ENCODE data around the gene PTPN7. TPM values are rescaled to one million over a fixed set of nuclear protein-coding genes. Genes with fewer than 3 reads are reported as not detected.
A peak's percentile ranks its signal among the peaks of the same experiment; 100 is the strongest.
"Not testable (repeated sequence)": the region's sequence is repeated elsewhere in the genome, so short reads cannot be mapped to it uniquely, and the experiment has no call there.

Gene PTPN7
- total RNA-seq, 1 experiment from 2014 or later = 2.2 TPM

DNA sequence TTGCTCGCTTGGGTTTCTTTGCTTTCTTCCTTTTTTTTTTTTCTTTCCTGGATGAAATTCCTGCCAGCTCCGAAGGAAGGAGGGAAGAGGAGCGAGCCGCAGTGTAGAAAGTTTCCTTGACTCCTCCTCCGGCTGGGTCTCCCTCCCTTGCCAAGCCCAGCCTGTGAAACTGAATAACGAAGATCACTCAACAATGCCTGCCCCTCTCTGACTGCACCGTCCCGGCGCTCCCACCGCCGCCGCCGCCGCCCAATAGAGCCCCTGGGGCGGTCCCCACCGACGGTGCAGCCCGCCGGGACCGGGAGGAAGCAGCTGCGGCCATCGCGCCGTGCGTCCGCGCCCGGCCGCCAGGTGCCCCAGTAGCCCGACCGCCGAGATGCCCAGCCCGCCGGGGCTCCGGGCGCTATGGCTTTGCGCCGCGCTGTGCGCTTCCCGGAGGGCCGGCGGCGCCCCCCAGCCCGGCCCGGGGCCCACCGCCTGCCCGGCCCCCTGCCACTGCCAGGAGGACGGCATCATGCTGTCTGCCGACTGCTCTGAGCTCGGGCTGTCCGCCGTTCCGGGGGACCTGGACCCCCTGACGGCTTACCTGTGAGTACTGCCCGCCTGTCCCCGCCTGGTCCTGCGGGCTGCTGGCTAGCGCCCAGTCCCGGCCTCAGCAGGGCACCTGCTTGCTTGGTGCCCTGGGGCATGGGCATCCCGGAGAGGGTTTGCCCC, 33.4 kb upstream of the PTPN7 start, which contains the start of gene LGR6:
Gene LGR6 (plus strand): TSS at position 186 of the 714 bp plus-strand sequence. CDS start 191 bp downstream, at position 377.
- ChIA-PET POLR2A (ENCODE audit: low non-redundant PET) (no interaction called here), CTCF (interaction anchor here (0.5 to 1.6 kb wide), 6 partner anchors 8 to 163 kb away, joined by 3 to 7 read pairs (median 4); no protein-coding TSS in a partner anchor)
- Histone ChIP-seq H3K27me3 (replicated peaks; ENCODE audit: insufficient read depth, low read depth, low read length, poor library complexity) (peaks cover 39% of the 10 kb centered on the region), H3K27ac (ENCODE audit: low read depth, low read length, poor library complexity, severe bottlenecking) (no peak within 1 kb of the TSS), H3K36me3 (ENCODE audit: insufficient read depth, low read length, poor library complexity, severe bottlenecking) (no peaks in the 10 kb centered on the region), H3K4me1 (ENCODE audit: insufficient read depth, low read length, poor library complexity, severe bottlenecking) (no peaks in the 10 kb centered on the region), H3K4me3 (ENCODE audit: low read depth, low read length, poor library complexity, severe bottlenecking) (no peak within 1 kb of the TSS), H3K9me3 (ENCODE audit: low read depth, low read length, poor library complexity, severe bottlenecking) (no peaks in the 10 kb centered on the region)
- BruUV-seq (replicated peaks) = no TSS peak
- TF ChIP-seq EZH2 (IDR thresholded peaks at IDR 0.05; ENCODE audit: borderline replicate concordance, low read depth, low read length, poor library complexity, severe bottlenecking) = peak; percentile 89
- TF ChIP-seq, protein P1, sequence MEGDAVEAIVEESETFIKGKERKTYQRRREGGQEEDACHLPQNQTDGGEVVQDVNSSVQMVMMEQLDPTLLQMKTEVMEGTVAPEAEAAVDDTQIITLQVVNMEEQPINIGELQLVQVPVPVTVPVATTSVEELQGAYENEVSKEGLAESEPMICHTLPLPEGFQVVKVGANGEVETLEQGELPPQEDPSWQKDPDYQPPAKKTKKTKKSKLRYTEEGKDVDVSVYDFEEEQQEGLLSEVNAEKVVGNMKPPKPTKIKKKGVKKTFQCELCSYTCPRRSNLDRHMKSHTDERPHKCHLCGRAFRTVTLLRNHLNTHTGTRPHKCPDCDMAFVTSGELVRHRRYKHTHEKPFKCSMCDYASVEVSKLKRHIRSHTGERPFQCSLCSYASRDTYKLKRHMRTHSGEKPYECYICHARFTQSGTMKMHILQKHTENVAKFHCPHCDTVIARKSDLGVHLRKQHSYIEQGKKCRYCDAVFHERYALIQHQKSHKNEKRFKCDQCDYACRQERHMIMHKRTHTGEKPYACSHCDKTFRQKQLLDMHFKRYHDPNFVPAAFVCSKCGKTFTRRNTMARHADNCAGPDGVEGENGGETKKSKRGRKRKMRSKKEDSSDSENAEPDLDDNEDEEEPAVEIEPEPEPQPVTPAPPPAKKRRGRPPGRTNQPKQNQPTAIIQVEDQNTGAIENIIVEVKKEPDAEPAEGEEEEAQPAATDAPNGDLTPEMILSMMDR (conservative IDR thresholded peaks at IDR 0.05; ENCODE audit: low read depth, low read length) = no peak
- intact Hi-C loops (cut with micrococcal nuclease; ENCODE audit: unreplicated experiment) = loop anchor here (2.0 kb wide), 1 partner anchor 121 kb away; no protein-coding TSS in a partner anchor
- no peak for DNase-seq (ENCODE audit: low spot score)

DNA sequence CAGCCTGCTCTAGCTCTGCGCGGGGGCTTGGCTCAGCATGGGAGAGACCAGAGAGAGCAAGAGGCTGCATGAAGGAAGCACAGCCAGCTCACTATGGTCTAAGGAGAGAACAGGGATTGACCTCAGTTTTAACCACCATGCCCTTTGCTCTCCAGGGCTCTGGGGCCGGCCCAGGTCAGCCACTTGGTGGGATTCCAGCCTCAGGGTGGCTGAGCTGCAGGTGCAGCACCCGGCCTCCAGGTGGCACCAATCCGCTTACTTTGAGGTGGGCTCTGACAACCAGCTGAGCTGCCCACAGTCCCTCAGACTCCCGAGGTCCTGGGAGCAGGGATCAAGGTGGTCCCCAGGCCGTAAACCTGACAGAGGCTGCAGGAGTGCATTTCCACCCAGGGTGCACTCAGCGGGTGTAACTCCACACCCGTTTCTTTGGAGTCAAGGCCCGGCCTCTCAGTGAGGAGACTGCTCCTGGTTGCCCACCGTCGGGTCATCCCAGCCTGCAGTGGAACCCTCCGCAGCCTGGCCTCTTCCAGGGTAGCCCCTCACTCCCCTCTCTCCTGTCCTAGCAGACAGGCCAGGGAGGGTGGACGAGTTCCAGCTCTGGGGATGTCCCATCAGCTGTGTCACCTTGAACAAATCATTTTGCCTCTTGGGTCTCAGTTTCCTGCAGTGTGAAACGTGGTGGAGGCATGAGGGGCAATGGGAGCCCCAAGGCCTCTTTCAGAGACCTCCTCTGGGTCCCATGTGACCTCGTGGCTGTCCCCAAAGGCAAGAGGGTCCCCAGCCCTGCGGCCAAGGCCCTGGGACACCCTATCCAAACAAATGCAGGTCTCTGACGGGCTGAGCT, 32.6 kb upstream of the PTPN7 start:
- Histone ChIP-seq H3K27ac (ENCODE audit: low read depth, low read length, poor library complexity, severe bottlenecking) (no peak overlapping the region), H3K27me3 (replicated peaks; ENCODE audit: insufficient read depth, low read depth, low read length, poor library complexity) (peaks cover 39% of the 10 kb centered on the region), H3K9me3 (ENCODE audit: low read depth, low read length, poor library complexity, severe bottlenecking) (no peaks in the 10 kb centered on the region), H3K4me1 (ENCODE audit: insufficient read depth, low read length, poor library complexity, severe bottlenecking) (no peaks in the 10 kb centered on the region), H3K36me3 (ENCODE audit: insufficient read depth, low read length, poor library complexity, severe bottlenecking) (no peaks in the 10 kb centered on the region), H3K4me3 (ENCODE audit: low read depth, low read length, poor library complexity, severe bottlenecking) (no peak overlapping the region)
- no peak for TF ChIP-seq EZH2 (IDR thresholded peaks at IDR 0.05; ENCODE audit: borderline replicate concordance, low read depth, low read length, poor library complexity, severe bottlenecking)
- TF ChIP-seq, protein P1 (conservative IDR thresholded peaks at IDR 0.05; ENCODE audit: low read depth, low read length) = peak; percentile 90
- intact Hi-C loops (cut with micrococcal nuclease; ENCODE audit: unreplicated experiment) = loop anchor here (2.0 kb wide), 1 partner anchor 122 kb away; no protein-coding TSS in a partner anchor
- CTCF ChIA-PET = interaction anchor here (0.6 to 1.6 kb wide), 6 partner anchors 9 to 527 kb away, joined by 3 to 6 read pairs (median 4); no protein-coding TSS in a partner anchor
- POLR2A ChIA-PET (ENCODE audit: low non-redundant PET) = no interaction called here
- DNase-seq (ENCODE audit: low spot score) = peak; percentile 59
- BruUV-seq (replicated peaks) = no TSS peak

DNA sequence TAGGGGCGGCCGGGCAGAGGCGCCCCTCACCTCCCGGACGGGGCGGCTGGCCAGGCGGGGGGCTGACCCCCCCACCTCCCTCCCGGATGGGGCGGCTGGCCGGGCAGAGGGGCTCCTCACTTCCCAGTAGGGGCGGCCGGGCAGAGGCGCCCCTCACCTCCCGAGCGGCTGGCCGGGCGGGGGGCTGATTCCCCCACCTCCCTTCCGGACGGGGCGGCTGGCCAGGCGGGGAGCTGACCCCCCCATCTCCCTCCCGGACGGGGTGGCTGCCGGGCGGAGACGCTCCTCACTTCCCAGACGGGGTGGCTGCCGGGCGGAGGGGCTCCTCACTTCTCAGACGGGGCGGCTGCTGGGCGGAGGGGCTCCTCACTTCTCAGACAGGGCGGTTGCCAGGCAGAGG, 31.0 kb upstream of the PTPN7 start:
- intact Hi-C loops (cut with micrococcal nuclease; ENCODE audit: unreplicated experiment); CTCF ChIA-PET; H3K4me3 ChIP-seq (ENCODE audit: low read depth, low read length, poor library complexity, severe bottlenecking): not testable (repeated sequence)

More for the DNA sequence above, 31.0 kb upstream of the PTPN7 start:
- BruUV-seq (replicated peaks); H3K4me1 ChIP-seq (ENCODE audit: insufficient read depth, low read length, poor library complexity, severe bottlenecking); H3K27ac ChIP-seq (ENCODE audit: low read depth, low read length, poor library complexity, severe bottlenecking); DNase-seq (ENCODE audit: low spot score); H3K36me3 ChIP-seq (ENCODE audit: insufficient read depth, low read length, poor library complexity, severe bottlenecking); POLR2A ChIA-PET (ENCODE audit: low non-redundant PET); H3K9me3 ChIP-seq (ENCODE audit: low read depth, low read length, poor library complexity, severe bottlenecking): not testable (repeated sequence)
- peaks cover 35% of the 10 kb centered on the region for H3K27me3 ChIP-seq (replicated peaks; ENCODE audit: insufficient read depth, low read depth, low read length, poor library complexity)
